GM21737 (cell line): ENCODE results near the gene MFAP3.
"Not testable (repeated sequence)": the region's sequence is repeated elsewhere in the genome, so short reads cannot be mapped to it uniquely, and the experiment has no call there.

Experiments
- ATAC-seq: cut with Tn5 transposase; IDR thresholded peaks from one replicate; pipeline ENCODE4 v1.9.1; 2021; ENCODE audit warnings: mild to moderate bottlenecking, moderate library complexity; ENCODE audit not compliant: unreplicated experiment

The MFAP3 gene

GRCh38 chr5:154038707-154039457, at the start of gene MFAP3, which contains the start of gene FAM114A2:
TSS of gene MFAP3 (plus strand) at chr5:154038967. CDS start at chr5:154049723, 10,756 bp downstream.
TSS of gene FAM114A2 (minus strand) at chr5:154038910. CDS start at chr5:154034953, 3,957 bp downstream.
- ATAC-seq, result peak; percentile 99

DNA sequence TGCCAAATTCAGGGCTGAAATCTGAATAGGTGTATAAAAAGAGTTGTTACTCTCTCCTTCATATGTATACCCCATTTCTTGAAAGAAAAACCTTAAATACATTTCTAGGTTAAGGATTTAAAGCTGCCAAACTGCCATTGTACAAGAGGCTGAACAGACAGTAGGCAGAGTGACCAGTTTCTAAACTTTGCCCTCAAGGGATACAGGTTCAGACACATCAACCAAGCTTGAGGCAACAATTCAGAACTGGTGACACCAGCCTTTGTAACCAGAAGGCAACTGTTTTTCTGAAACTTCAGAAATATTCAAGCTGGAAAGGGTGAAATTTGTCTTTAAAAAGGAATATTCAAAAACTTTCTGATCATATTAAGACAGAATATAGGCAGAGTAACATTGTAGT, 47.6 kb upstream of the MFAP3 start:
- no peak for ATAC-seq

GRCh38 chr5:153998010-153998409, 40.8 kb upstream of the MFAP3 start:
- no peak for ATAC-seq

DNA sequence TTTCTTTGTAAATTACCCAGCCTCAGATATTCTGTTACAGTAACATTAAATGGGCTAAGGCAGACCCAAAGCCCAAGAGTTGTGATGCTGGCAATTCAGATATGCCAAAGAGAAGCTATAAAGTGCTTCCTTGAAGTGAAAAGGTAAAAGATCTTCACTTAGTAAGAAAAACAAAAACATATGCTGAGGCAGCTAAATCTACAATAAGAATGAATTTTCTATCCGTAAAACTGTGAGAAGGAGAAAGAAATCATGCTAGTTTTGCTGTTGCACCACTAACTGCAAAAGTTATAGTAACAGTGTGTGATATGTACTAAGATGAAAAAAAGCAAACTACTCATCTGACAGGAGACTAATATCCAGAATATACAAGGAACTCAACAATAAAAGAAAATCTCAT, 40.0 kb upstream of the MFAP3 start:
- ATAC-seq, result no peak

DNA sequence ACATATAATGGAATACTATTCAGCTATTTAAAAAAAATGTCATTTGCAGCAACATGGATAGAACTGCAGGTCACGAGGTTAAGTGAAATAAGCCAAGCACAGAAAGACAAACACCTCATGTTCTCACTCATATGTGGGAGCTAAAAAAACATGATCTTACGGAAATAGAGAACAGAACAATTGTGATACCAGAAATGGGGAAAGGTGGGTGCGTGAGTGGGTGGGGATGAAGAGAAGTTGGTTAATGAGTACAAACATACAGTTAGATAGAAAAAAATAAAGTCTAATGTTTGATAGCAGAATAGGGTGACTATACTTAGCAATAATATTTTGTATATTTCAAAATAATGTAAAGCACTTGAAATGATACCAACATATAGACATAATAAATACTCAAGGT, 38.8 kb upstream of the MFAP3 start:
- no peak for ATAC-seq

DNA sequence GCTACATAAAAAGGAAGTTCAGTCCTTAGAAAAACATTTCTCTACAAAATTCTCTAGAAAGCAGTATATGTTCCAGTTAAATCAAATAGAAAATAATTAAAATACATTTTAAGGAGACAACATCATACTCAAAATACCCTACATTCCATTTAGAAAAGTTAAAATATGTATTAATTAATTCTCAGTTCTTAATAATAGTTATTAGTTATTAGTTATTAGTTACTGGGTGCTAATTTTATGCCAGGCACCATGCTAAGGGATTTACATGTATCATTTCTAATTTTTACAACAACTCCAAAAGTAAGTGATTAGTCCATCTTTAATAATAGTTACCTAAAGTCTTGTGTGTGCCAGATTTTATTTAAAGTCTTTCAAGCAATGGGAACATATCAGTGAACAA, 38.1 kb upstream of the MFAP3 start:
- no peak for ATAC-seq

- ATAC-seq, result no peak
These were observed 36.7 kb upstream of the MFAP3 start for GRCh38 chr5:154002093-154002492.

DNA sequence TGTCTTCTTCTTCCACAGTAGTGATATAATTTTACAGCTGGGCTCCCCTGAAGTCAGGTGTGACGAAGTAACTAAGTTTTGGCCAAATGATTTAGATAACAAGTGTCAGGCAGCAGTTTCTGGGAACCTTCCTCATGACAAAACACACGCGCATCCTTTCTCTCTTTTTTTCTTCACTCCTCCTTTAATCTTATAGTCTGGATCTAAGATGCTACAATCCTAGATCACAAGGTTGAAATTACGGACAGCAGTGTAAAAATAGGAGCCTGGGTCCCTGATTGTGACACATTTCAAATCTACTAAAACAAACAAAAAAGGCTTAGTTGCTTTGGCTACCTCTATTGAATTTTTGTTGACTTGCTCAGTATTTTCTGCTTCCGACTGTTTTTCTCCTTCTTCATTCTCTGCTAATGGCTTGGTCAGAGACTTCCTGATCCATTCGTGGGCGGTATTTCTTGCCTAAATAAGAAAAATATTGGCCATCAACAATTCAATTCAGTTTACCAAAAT, 36.2 kb upstream of the MFAP3 start:
- ATAC-seq, result no peak

- no peak for ATAC-seq
These were observed 33.1 kb upstream of the MFAP3 start for GRCh38 chr5:154005648-154006047.

DNA sequence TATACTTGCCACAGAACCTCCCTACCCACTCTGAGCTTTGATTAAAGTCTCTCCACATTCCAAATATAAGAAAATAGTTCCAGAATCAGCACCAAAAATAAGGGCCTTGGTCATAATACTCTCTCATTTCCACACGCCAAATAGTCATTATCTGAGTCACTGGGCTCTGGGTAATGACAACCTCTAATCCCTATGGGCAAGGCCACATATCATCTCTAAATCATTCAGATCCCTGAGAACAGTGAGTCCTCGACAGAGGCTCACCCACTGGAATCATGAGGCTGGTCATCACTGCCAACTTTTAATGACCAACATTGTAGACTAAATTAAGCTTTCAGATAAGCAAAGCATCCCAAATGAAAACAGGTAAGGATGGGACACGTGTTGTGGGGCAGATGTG, 28.1 kb upstream of the MFAP3 start:
- no peak for ATAC-seq

GRCh38 chr5:154015071-154015693, 23.6 kb upstream of the MFAP3 start:
- ATAC-seq, result no peak

- not testable (repeated sequence) for ATAC-seq
These were observed 19.8 kb upstream of the MFAP3 start for GRCh38 chr5:154018919-154019318.

DNA sequence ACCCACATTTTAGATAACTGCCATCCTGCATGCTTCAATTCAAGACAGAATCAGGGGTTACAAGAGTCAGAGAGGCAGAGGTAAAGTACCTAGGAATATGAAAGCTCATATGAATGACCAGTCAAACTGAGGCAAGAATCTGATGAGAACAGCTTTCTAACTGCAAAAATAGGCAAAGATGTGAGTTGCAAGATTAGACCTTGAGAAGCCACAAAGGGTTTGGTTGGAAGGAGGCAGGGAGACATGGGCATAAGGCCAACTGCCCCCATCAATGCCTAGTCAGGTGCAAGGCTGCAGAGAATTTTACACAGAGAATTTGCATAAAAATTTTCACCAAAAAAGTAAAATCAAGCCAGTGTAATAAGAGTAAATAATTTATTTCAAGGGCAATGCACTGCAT, 12.8 kb upstream of the MFAP3 start:
- ATAC-seq, result no peak

- ATAC-seq, result no peak
These were observed 6.8 kb upstream of the MFAP3 start for GRCh38 chr5:154031937-154032489.

DNA sequence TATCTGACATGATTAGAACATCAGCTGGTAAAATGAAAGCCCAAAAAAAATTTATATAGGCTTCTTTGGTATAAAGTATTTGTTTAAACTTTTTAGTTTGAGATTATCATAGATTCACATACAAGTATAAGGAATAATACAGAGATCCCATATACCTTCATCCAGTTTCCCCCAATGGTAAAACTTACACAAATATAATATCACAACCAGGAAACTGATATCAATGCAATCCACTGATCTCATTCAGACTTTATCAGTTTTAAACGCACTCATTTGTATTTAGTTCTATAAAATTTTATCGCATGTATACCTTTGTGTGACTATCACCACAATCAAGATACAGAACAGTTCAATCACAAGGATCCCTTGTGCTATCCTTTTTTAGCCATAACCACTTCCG, 3.8 kb upstream of the MFAP3 start:
- ATAC-seq, result no peak

DNA sequence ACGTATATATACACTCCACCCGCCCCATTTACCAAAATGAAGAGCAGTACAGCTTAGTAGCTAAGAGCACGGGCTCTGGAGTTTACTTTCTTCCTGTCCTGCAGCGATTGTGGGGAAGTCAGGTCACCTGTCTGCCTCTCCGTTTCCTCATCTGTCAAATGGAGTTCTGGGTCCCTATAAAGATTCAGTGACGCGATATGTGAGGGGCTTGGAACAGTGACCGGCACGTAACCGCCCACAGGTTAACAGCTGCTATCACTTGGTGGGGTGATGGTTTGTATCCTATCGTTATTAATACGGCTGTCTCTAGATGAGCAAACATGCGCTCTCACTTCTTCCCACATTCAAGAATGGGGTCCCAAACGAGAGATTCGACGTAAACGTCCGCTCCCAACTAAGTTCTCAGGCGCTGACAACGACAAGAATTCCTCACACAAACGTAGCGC, 483 bp upstream of the MFAP3 start:
- peak; percentile 43 for ATAC-seq

- ATAC-seq, result no peak
These were observed 677 bp downstream of the MFAP3 start for GRCh38 chr5:154039458-154039829.

DNA sequence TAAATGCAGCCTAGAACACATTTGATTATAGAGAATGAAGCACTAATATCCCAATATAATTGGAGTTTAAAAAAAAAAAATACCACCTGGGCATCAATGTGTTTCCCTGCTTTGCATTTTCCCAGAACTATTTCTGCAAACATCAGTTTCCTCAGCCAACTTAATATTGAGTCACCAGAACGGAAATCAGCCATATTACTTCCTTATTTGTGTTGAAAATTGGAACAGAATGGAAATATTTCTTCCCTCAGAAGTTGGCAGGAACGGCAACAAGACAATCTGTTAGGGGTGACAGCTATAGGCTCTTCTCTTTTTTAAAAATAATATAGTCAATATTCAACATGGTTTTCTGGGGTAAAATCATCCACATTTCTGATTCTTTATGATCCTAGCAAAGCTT, 4.0 kb downstream of the MFAP3 start:
- ATAC-seq, result no peak

- ATAC-seq, result no peak
These were observed 5.3 kb downstream of the MFAP3 start for GRCh38 chr5:154044099-154044498.

GRCh38 chr5:154044581-154044980, 5.8 kb downstream of the MFAP3 start:
- no peak for ATAC-seq

DNA sequence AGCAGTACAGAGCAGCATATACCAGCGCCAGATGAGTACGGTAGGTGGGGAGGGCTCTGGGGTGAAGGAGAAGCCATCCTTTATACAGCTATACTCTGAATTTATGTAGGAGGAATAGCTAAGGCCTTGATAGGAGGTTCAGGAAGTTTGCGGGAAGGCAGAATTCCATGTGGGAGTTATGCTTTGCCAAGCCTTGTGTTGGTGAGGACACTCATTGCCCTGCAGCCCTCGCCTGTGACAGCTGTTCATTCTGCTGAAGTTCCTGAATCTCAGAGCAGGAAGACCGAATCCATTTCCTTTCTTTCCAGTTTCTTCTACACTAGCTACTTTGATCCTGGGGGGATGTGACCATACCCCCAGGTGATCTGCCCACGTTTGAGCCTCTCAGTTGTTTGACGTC, 7.7 kb downstream of the MFAP3 start:
- ATAC-seq, result no peak

- ATAC-seq, result no peak
These were observed 8.6 kb downstream of the MFAP3 start for GRCh38 chr5:154047324-154047723.
